ENCODE results near the gene FAM174B. TPM values are rescaled to one million over a fixed set of nuclear protein-coding genes. Genes with fewer than 3 reads are reported as not detected.

FAM174B gene
- total and polyA plus RNA-seq, 2 donors = 8.7 to 8.8 TPM

- no peak overlapping the region for H3K4me3 ChIP-seq (ENCODE audit: low read length in 2 of 2)
- no peaks in the 10 kb centered on the region for H3K36me3 ChIP-seq (ENCODE audit: control insufficient read depth in 2 of 2, insufficient read depth in 2 of 2, low read length in 1 of 2)
- no peak overlapping the region for H3K27ac ChIP-seq (ENCODE audit: low read depth in 1 of 2, low read length in 1 of 2)
- H3K27me3 ChIP-seq (ENCODE audit: control insufficient read depth in 2 of 2, insufficient read depth in 1 of 2, low read length in 1 of 2) = peaks cover 4 to 6% of the 10 kb centered on the region in 2 donors
- H3K9me3 ChIP-seq (ENCODE audit: control insufficient read depth in 2 of 2, insufficient read depth in 1 of 2, low read length in 1 of 2) = peaks cover 0 to 4% of the 10 kb centered on the region in 2 donors
- 95% methylated on average over 9 of the region's 9 CpGs for WGBS
- DNase-seq (ENCODE audit: low read depth in 6 of 9, low spot score in 9 of 9) = no peak
- peaks cover 0 to 12% of the 10 kb centered on the region in 2 donors for H3K4me1 ChIP-seq (ENCODE audit: control insufficient read depth in 2 of 2, insufficient read depth in 2 of 2, low read length in 2 of 2)
Observed at GRCh38 chr15:92650256-92650655, 5.3 kb downstream of the FAM174B start.

GRCh38 chr15:92648190-92648875 lies 7.2 kb downstream of the FAM174B start:
- Histone ChIP-seq H3K27me3 (ENCODE audit: control insufficient read depth in 2 of 2, insufficient read depth in 1 of 2, low read length in 1 of 2) (no peaks in the 10 kb centered on the region), H3K4me3 (ENCODE audit: low read length in 2 of 2) (no peak overlapping the region), H3K9me3 (ENCODE audit: control insufficient read depth in 2 of 2, insufficient read depth in 1 of 2, low read length in 1 of 2) (peaks cover 0 to 4% of the 10 kb centered on the region in 2 donors), H3K4me1 (ENCODE audit: control insufficient read depth in 2 of 2, insufficient read depth in 2 of 2, low read length in 2 of 2) (no peaks in the 10 kb centered on the region), H3K36me3 (ENCODE audit: control insufficient read depth in 2 of 2, insufficient read depth in 2 of 2, low read length in 1 of 2) (no peaks in the 10 kb centered on the region), H3K27ac (ENCODE audit: low read depth in 1 of 2, low read length in 1 of 2) (no peak overlapping the region)
- 84% methylated on average over 8 of the region's 8 CpGs for WGBS
- no peak for DNase-seq (ENCODE audit: low read depth in 6 of 9, low spot score in 9 of 9)

GRCh38 chr15:92647467-92648163 lies 8.0 kb downstream of the FAM174B start:
- no peak for DNase-seq (ENCODE audit: low read depth in 6 of 9, low spot score in 9 of 9)
- Histone ChIP-seq H3K9me3 (ENCODE audit: control insufficient read depth in 2 of 2, insufficient read depth in 1 of 2, low read length in 1 of 2) (peaks cover 0 to 4% of the 10 kb centered on the region in 2 donors), H3K36me3 (ENCODE audit: control insufficient read depth in 2 of 2, insufficient read depth in 2 of 2, low read length in 1 of 2) (no peaks in the 10 kb centered on the region), H3K27me3 (ENCODE audit: control insufficient read depth in 2 of 2, insufficient read depth in 1 of 2, low read length in 1 of 2) (no peaks in the 10 kb centered on the region), H3K4me1 (ENCODE audit: control insufficient read depth in 2 of 2, insufficient read depth in 2 of 2, low read length in 2 of 2) (no peaks in the 10 kb centered on the region), H3K4me3 (ENCODE audit: low read length in 2 of 2) (no peak overlapping the region), H3K27ac (ENCODE audit: low read depth in 1 of 2, low read length in 1 of 2) (no peak overlapping the region)
- WGBS = 94% methylated on average over 1 of the region's 1 CpG

GRCh38 chr15:92646216-92646615 lies 9.4 kb downstream of the FAM174B start:
- WGBS = 99% methylated on average over 2 of the region's 2 CpGs
- Histone ChIP-seq H3K9me3 (ENCODE audit: control insufficient read depth in 2 of 2, insufficient read depth in 1 of 2, low read length in 1 of 2) (peaks cover 0 to 4% of the 10 kb centered on the region in 2 donors), H3K27ac (ENCODE audit: low read depth in 1 of 2, low read length in 1 of 2) (no peak overlapping the region), H3K27me3 (ENCODE audit: control insufficient read depth in 2 of 2, insufficient read depth in 1 of 2, low read length in 1 of 2) (no peaks in the 10 kb centered on the region), H3K36me3 (ENCODE audit: control insufficient read depth in 2 of 2, insufficient read depth in 2 of 2, low read length in 1 of 2) (no peaks in the 10 kb centered on the region), H3K4me3 (ENCODE audit: low read length in 2 of 2) (no peak overlapping the region), H3K4me1 (ENCODE audit: control insufficient read depth in 2 of 2, insufficient read depth in 2 of 2, low read length in 2 of 2) (no peaks in the 10 kb centered on the region)
- no peak for DNase-seq (ENCODE audit: low read depth in 6 of 9, low spot score in 9 of 9)

- no peak for DNase-seq (ENCODE audit: low read depth in 6 of 9, low spot score in 9 of 9)
- Histone ChIP-seq H3K27ac (ENCODE audit: low read depth in 1 of 2, low read length in 1 of 2) (no peak overlapping the region), H3K9me3 (ENCODE audit: control insufficient read depth in 2 of 2, insufficient read depth in 1 of 2, low read length in 1 of 2) (peaks cover 0 to 4% of the 10 kb centered on the region in 2 donors), H3K4me3 (ENCODE audit: low read length in 2 of 2) (no peak overlapping the region), H3K36me3 (ENCODE audit: control insufficient read depth in 2 of 2, insufficient read depth in 2 of 2, low read length in 1 of 2) (no peaks in the 10 kb centered on the region), H3K4me1 (ENCODE audit: control insufficient read depth in 2 of 2, insufficient read depth in 2 of 2, low read length in 2 of 2) (no peaks in the 10 kb centered on the region), H3K27me3 (ENCODE audit: control insufficient read depth in 2 of 2, insufficient read depth in 1 of 2, low read length in 1 of 2) (no peaks in the 10 kb centered on the region)
- WGBS = 94% methylated on average over 2 of the region's 2 CpGs
Observed at GRCh38 chr15:92645731-92646130, 9.8 kb downstream of the FAM174B start.

GRCh38 chr15:92645051-92645631 lies 10.4 kb downstream of the FAM174B start:
- WGBS = 77% methylated on average over 6 of the region's 6 CpGs
- DNase-seq (ENCODE audit: low read depth in 6 of 9, low spot score in 9 of 9) = no peak
- no peaks in the 10 kb centered on the region for H3K27me3 ChIP-seq (ENCODE audit: control insufficient read depth in 2 of 2, insufficient read depth in 1 of 2, low read length in 1 of 2)
- H3K27ac ChIP-seq (ENCODE audit: low read depth in 1 of 2, low read length in 1 of 2) = no peak overlapping the region
- H3K4me3 ChIP-seq (ENCODE audit: low read length in 2 of 2) = no peak overlapping the region
- no peaks in the 10 kb centered on the region for H3K36me3 ChIP-seq (ENCODE audit: control insufficient read depth in 2 of 2, insufficient read depth in 2 of 2, low read length in 1 of 2)
- H3K4me1 ChIP-seq (ENCODE audit: control insufficient read depth in 2 of 2, insufficient read depth in 2 of 2, low read length in 2 of 2) = no peaks in the 10 kb centered on the region
- H3K9me3 ChIP-seq (ENCODE audit: control insufficient read depth in 2 of 2, insufficient read depth in 1 of 2, low read length in 1 of 2) = peaks cover 0 to 4% of the 10 kb centered on the region in 2 donors

- Histone ChIP-seq H3K36me3 (ENCODE audit: control insufficient read depth in 2 of 2, insufficient read depth in 2 of 2, low read length in 1 of 2) (no peaks in the 10 kb centered on the region), H3K27me3 (ENCODE audit: control insufficient read depth in 2 of 2, insufficient read depth in 1 of 2, low read length in 1 of 2) (no peaks in the 10 kb centered on the region), H3K4me3 (ENCODE audit: low read length in 2 of 2) (no peak overlapping the region), H3K9me3 (ENCODE audit: control insufficient read depth in 2 of 2, insufficient read depth in 1 of 2, low read length in 1 of 2) (peaks cover 0 to 4% of the 10 kb centered on the region in 2 donors), H3K27ac (ENCODE audit: low read depth in 1 of 2, low read length in 1 of 2) (no peak overlapping the region), H3K4me1 (ENCODE audit: control insufficient read depth in 2 of 2, insufficient read depth in 2 of 2, low read length in 2 of 2) (no peaks in the 10 kb centered on the region)
- 93% methylated on average over 13 of the region's 13 CpGs for WGBS
- no peak for DNase-seq (ENCODE audit: low read depth in 6 of 9, low spot score in 9 of 9)
Observed at GRCh38 chr15:92643849-92644815, 11.4 kb downstream of the FAM174B start.

- WGBS = 96% methylated on average over 15 of the region's 15 CpGs
- no peaks in the 10 kb centered on the region for H3K4me1 ChIP-seq (ENCODE audit: control insufficient read depth in 2 of 2, insufficient read depth in 2 of 2, low read length in 2 of 2)
- DNase-seq (ENCODE audit: low read depth in 6 of 9, low spot score in 9 of 9) = no peak
Observed at GRCh38 chr15:92638709-92639365, 16.7 kb downstream of the FAM174B start.

More at GRCh38 chr15:92638709-92639365, 16.7 kb downstream of the FAM174B start:
- Histone ChIP-seq H3K4me3 (ENCODE audit: low read length in 2 of 2) (no peak overlapping the region), H3K9me3 (ENCODE audit: control insufficient read depth in 2 of 2, insufficient read depth in 1 of 2, low read length in 1 of 2) (no peaks in the 10 kb centered on the region), H3K27ac (ENCODE audit: low read depth in 1 of 2, low read length in 1 of 2) (no peak overlapping the region), H3K36me3 (ENCODE audit: control insufficient read depth in 2 of 2, insufficient read depth in 2 of 2, low read length in 1 of 2) (peaks cover 0 to 2% of the 10 kb centered on the region in 2 donors), H3K27me3 (ENCODE audit: control insufficient read depth in 2 of 2, insufficient read depth in 1 of 2, low read length in 1 of 2) (no peaks in the 10 kb centered on the region)

Measured in thymus (tissue), 11 donors.